HG02884 (cell line): Measurements from ENCODE around the gene SUMF1.

Source experiments
- ATAC-seq: cut with Tn5 transposase; IDR thresholded peaks from one replicate; pipeline ENCODE4 v1.9.1; 2021; ENCODE audit warnings: mild to moderate bottlenecking, moderate library complexity; ENCODE audit not compliant: unreplicated experiment

The SUMF1 gene

GRCh38 chr3:4418156-4418555 lies 48.9 kb downstream of the SUMF1 start:
- ATAC-seq = no peak

- no peak for ATAC-seq
Observed at GRCh38 chr3:4417449-4417848, 49.6 kb downstream of the SUMF1 start.

GRCh38 chr3:4416961-4417360 lies 50.1 kb downstream of the SUMF1 start:
- no peak for ATAC-seq

GRCh38 chr3:4416427-4416945 lies 50.6 kb downstream of the SUMF1 start:
- no peak for ATAC-seq

- ATAC-seq = no peak
Observed at GRCh38 chr3:4413467-4413866, 53.6 kb downstream of the SUMF1 start.

GRCh38 chr3:4411833-4412232 lies 55.2 kb downstream of the SUMF1 start:
- no peak for ATAC-seq

- no peak for ATAC-seq
Observed at GRCh38 chr3:4411236-4411635, 55.8 kb downstream of the SUMF1 start.

GRCh38 chr3:4410606-4411005 lies 56.5 kb downstream of the SUMF1 start:
- ATAC-seq = no peak

- ATAC-seq = peak; percentile 41
Observed at GRCh38 chr3:4409971-4410573, 57.0 kb downstream of the SUMF1 start.

- ATAC-seq = peak; percentile 46
Observed at GRCh38 chr3:4409415-4409814, 57.7 kb downstream of the SUMF1 start.

GRCh38 chr3:4408958-4409357 lies 58.1 kb downstream of the SUMF1 start:
- ATAC-seq = no peak

GRCh38 chr3:4407941-4408340 lies 59.1 kb downstream of the SUMF1 start:
- ATAC-seq = no peak

- ATAC-seq = peak; percentile 39
Observed at GRCh38 chr3:4406746-4407568, 60.1 kb downstream of the SUMF1 start.

GRCh38 chr3:4404881-4405280 lies 62.2 kb downstream of the SUMF1 start:
- ATAC-seq = no peak

- ATAC-seq = no peak
Observed at GRCh38 chr3:4401441-4401840, 65.6 kb downstream of the SUMF1 start.

- ATAC-seq = no peak
Observed at GRCh38 chr3:4399476-4399875, 67.6 kb downstream of the SUMF1 start.

GRCh38 chr3:4398941-4399245 lies 68.2 kb downstream of the SUMF1 start:
- ATAC-seq = no peak

- no peak for ATAC-seq
Observed at GRCh38 chr3:4398120-4398940, 68.7 kb downstream of the SUMF1 start.

GRCh38 chr3:4397466-4397865 lies 69.6 kb downstream of the SUMF1 start:
- ATAC-seq = no peak

GRCh38 chr3:4396542-4396941 lies 70.5 kb downstream of the SUMF1 start:
- no peak for ATAC-seq

GRCh38 chr3:4396006-4396405 lies 71.1 kb downstream of the SUMF1 start:
- ATAC-seq = no peak

- no peak for ATAC-seq
Observed at GRCh38 chr3:4395448-4395847, 71.6 kb downstream of the SUMF1 start.
